ENCODE results near the gene TMBIM1.
A peak's percentile ranks its signal among the peaks of the same experiment; 100 is the strongest.

TMBIM1 gene

DNA sequence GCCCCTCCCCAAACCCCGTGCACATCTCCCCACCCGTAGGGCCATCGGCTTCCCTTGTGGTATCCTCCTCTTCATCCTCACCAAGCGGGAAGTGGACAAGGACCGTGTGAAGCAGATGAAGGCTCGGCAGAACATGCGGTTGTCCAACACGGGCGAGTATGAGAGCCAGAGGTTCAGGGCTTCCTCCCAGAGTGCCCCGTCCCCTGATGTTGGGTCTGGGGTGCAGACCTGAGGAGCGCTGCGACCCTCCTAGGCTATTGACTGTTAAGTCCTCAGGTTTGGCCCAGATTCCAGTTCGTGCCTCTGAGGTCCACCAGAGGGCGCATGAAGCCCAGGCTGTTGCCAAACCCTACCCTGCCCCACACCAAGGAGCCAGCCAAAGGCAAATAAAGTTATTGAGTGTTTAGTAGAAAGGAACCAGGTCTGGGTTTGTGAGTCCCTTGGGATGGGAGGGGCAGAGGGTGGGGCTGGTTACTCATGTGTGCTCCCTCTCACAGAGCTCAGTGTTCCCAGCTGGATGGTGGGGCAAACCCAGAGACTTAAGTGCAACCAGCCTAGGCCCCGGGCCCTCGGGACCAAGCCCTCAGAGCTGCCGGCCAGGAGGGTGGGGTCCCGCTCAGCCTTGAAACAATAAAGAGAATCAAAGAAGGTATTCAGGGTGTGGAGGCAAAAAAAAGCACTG, 19.6 kb downstream of the TMBIM1 start:
- DNase-seq (ENCODE audit: low spot score) = peak; percentile 92

- DNase-seq (ENCODE audit: low spot score) = no peak
Measured at GRCh38 chr2:218271865-218272530, 20.3 kb downstream of the TMBIM1 start.

GRCh38 chr2:218271487-218271797, 20.9 kb downstream of the TMBIM1 start:
- DNase-seq (ENCODE audit: low spot score) = no peak

- DNase-seq (ENCODE audit: low spot score) = no peak
Measured at GRCh38 chr2:218270721-218271486, 21.4 kb downstream of the TMBIM1 start.

GRCh38 chr2:218269900-218270720, 22.2 kb downstream of the TMBIM1 start, which contains the start of the genes AAMP and PNKD:
Gene AAMP, minus strand, starts transcription at chr2:218270137. Its CDS starts 51 bp downstream, at chr2:218270086.
Gene PNKD, plus strand, starts transcription at chr2:218270519. Its CDS starts 17 bp downstream, at chr2:218270536.
- peak; percentile 98 for DNase-seq (ENCODE audit: low spot score)

- no peak for DNase-seq (ENCODE audit: low spot score)
Measured at GRCh38 chr2:218267259-218267658, 25.0 kb downstream of the TMBIM1 start.

DNA sequence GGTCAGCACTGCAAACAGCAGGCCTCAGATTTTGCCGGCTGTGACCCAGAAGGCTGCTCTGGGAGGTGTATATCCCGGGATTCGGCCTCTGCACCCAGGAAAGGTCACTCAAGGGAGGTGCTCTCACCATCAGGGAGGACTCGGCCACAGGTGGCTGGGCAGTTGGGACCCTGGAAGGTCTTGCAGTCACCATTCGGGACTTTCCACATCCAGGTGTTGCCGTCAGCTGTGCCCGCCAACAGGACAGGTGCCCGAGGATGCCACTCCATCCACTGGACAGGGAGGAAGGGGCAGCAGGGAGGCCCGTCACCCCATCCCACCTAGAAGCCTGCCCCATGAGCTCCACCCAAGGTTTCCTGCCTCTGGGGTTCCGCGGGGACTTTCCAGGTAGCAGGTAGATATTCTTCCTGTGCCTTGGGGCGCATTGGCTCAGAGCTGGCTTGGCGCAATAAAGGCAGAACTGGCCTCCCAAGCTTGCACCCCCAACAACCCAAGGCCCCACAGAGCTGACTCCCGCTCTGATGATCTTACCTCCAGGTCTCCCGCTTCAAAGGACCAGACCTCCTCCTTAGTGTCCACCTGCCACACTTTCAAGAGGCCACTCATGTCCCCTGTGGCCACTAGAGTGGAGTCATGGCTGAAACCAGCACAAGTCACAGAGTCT, 25.9 kb downstream of the TMBIM1 start:
- no peak for DNase-seq (ENCODE audit: low spot score)

DNA sequence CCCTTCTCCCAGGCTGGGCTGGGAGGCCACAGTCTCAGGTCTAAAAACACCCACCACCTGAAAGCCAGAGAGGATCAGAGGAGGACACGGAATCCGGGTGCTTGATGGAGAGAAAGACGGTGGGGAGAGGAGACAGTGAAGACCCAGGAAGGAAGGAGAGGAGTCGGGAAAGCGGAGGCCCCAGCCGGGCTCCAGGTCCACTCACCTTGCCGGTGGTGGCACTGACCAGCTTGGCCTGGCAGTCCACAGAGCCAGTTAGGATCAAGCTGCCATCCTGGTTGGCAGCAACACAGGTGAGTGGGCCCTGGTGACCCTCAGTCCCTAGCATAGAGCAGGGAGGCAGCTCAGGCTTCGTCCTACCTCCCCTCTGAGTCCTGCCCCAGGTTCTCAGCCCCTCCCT, 26.7 kb downstream of the TMBIM1 start:
- DNase-seq (ENCODE audit: low spot score) = no peak

GRCh38 chr2:218264773-218265561, 27.3 kb downstream of the TMBIM1 start:
- no peak for DNase-seq (ENCODE audit: low spot score)

DNA sequence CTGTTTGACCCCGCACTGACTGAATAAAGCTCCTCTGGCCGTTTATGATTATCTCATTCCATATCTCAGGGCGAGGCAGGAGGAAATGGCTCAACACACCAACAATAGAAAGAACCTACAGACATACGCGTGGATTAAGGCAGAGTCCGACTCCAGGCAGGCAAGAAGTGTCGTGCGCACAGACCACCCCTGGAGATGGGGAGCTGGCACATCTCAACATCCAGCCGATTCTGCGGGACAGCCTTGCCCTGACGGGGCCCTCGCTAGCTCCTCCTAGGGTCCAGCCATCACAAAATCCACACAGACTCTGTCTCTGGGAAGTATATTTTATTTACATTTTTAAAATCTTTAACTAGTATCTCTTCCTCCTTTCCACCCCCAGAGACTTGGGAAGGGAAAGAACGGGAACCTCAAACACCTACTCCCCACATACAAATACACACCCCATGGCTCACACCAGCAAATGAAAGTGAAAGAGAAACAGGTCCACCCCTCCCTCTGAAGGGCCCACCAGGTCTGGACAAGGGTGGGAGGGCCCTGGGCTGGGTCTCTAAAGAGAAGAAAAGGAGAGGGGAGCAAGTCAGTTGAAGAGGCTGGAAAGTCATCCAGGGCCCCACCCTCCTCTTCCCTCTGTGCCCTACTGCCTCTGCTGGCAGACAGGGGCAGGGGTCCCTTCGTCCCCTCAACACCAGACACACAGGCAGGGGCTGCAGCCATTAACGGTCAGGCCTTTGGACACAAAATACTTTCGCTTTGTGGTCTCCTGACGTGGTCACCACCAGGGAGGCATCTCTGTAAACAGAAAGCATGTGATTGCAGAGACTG, 28.3 kb downstream of the TMBIM1 start:
- no peak for DNase-seq (ENCODE audit: low spot score)

- DNase-seq (ENCODE audit: low spot score) = no peak
Measured at GRCh38 chr2:218262631-218263586, 29.4 kb downstream of the TMBIM1 start.

GRCh38 chr2:218262237-218262600, 30.1 kb downstream of the TMBIM1 start:
- DNase-seq (ENCODE audit: low spot score) = no peak

DNA sequence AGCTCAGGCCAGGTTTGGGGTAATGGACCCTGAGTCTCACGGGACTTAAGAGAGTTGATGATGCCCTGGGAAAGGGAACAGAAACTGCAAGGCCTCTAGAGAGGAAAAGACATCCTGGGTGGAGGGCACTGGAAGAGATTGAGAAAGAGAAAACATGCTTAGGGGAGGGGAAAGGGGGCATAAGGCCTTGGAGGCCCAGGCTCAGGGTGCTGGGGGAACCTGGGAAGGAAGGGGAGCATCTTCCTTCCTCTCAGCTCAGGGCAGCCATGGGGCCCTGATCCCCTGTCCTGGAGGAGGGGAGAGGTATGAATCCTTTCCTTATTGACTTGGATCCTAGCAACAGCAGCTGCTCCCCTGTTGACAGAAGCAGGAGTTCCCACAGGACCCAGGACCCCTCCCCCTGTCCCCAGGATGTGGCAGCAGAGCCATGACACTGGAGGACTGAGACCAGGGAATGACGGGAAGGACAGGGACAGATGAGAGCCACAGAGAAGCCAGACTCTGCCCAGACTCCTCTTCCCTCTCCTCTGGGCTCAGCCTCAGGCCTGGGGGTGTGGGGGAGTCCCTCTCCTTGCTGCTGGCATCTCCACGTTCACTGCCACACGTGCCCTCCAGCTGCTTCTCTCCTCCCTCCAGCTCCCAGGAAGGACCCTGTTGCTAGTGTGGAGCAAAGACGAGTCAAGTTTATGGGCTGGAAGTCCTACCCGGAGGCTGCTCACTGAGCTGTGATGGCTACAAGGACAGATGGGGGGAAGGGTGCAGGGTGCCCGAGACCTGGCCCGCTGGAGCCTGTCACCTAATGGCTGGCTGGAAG, 30.7 kb downstream of the TMBIM1 start:
- no peak for DNase-seq (ENCODE audit: low spot score)

DNA sequence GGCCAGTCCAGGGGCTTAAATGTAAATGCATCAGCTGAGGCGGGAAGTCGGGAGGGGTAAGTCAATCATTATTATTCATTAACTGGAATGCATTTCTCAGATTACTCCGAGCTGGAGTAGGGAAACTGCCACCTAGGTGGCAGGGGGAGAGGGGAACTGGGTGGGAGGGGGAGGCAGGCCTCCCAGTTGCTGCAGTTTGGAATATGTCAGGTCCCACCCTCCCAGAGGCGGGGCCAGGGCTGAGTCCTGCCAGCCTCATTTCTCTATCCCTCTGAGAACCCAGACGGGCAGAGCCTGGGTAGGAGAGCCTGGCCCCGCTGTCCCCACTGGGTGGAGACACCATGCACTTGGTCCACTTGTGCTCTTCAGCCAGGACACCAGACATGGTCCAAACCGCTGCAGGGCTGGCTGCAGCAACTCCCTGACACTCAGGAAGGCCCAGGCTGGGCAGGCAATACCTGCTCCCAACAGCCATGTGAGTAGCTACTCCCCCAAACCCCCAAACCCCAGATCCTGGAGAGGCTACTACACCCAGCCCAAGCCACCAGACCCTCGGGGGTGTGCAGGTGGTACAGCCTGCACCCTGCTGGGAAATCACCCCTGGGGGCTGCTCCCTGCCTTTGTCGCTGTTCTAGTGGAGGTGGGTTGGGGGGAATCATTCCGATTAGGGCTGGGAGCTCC, 31.4 kb downstream of the TMBIM1 start, which contains the start of gene GPBAR1:
TSS of gene GPBAR1 (plus strand) at position 274 of the 681 bp plus-strand sequence. CDS start 1,710 bp downstream, outside the sequence.
- no peak for DNase-seq (ENCODE audit: low spot score)

DNA sequence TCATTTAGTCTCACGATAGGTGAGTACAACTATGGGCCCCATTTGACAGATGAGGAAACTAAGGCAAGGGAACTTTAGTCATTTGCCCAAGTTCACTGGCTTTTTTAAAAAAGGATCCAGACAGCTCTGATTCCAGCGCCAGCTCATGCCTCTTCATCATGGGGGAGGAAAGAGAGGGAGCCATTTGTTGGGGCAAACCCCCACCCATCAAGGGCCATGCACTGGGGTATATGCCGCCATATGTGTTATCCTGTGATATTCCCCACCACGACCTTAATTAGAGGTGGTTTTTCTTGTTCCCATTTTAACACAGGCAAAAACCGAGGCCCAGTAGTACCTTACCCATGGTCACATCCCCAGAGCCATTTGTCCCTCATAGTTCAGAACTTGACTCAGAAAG, 32.1 kb downstream of the TMBIM1 start:
- no peak for DNase-seq (ENCODE audit: low spot score)

DNA sequence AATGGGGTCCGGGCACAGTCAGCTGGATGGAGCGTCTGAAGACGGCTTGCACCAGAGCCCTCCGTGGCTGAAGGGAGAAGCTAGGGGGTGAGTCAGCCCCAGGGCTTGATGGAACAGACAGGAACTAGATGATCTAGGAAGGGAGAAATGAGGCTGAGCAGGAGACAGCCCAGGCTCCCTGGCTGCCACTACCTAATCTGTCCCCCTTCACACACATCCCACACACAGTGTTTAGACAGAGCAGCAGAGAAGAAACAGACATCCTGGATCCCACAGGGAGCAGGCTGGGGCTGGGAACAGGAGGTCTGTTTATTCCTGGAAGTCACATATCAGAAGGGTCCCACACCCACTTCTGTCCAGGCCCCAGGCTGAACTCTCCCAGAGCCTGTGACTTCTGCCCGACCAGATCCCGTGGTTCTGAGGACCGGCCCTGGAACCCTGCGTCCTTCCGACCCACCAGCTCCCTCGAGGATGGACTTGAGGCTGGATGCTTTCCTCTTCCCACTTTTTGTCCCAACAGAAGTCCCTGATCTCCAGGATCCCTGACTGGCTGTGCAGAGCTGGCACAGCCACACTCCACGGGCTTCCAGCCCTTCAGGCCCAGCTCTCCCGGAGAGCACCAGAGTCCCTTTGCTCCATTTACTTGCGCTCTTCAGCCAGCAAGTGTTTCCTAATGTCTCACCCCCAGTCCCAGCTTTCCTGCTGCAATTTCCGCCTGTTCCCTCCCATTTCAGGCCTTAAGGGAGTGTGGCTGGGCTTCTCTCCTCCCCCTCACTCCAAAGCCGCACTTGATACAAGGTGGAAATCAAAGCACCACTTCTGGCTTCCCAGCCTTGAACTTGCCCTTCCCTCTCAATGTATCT, 33.0 kb downstream of the TMBIM1 start:
- no peak for DNase-seq (ENCODE audit: low spot score)
